PC-3 (cell line): ENCODE results near the gene ZFX.

Experiments
- EZH2 ChIP-seq: fragments of 300-600 bp; sonication (generic); IDR thresholded peaks from one replicate; pipeline ENCODE4 v1.6.1; 2017; ENCODE audit warnings: antibody characterized with exemption, mild to moderate bottlenecking, low read length; ENCODE audit not compliant: unreplicated experiment
- EZH2phosphoT487 ChIP-seq: fragments of 300-600 bp; sonication (generic); IDR thresholded peaks from 2 replicates; pipeline ENCODE4 v1.6.1; 2018; ENCODE audit warnings: mild to moderate bottlenecking, antibody characterized with exemption, low read length, borderline replicate concordance
- TF ChIP-seq, protein P1 (sequence below): fragments of 300-600 bp; sonication (generic); conservative IDR thresholded peaks from 2 replicates; pipeline ENCODE4 v1.5.1; 2017; ENCODE audit warnings: antibody characterized with exemption, low read depth, mild to moderate bottlenecking, low read length

GRCh38 chrX:24243692-24244091, 94.2 kb downstream of the ZFX start:
- TF ChIP-seq, protein P1, sequence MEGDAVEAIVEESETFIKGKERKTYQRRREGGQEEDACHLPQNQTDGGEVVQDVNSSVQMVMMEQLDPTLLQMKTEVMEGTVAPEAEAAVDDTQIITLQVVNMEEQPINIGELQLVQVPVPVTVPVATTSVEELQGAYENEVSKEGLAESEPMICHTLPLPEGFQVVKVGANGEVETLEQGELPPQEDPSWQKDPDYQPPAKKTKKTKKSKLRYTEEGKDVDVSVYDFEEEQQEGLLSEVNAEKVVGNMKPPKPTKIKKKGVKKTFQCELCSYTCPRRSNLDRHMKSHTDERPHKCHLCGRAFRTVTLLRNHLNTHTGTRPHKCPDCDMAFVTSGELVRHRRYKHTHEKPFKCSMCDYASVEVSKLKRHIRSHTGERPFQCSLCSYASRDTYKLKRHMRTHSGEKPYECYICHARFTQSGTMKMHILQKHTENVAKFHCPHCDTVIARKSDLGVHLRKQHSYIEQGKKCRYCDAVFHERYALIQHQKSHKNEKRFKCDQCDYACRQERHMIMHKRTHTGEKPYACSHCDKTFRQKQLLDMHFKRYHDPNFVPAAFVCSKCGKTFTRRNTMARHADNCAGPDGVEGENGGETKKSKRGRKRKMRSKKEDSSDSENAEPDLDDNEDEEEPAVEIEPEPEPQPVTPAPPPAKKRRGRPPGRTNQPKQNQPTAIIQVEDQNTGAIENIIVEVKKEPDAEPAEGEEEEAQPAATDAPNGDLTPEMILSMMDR = no peak
- TF ChIP-seq EZH2 (no peak), EZH2phosphoT487 (no peak)
